Activated gamma-delta T cell treated with Interleukin-2 at 50 U/mL for 16 hours (primary cell): Measurements from ENCODE around the gene FRAT1.
A peak's percentile ranks its signal among the peaks of the same experiment; 100 is the strongest.

Experiments
- DNase-seq: peaks from one replicate; pipeline ENCODE4 v3.0.0-alpha.2; 2020

Gene FRAT1

GRCh38 chr10:97311111-97311626 lies 7.9 kb upstream of the FRAT1 start:
- DNase-seq: no peak

- DNase-seq: no peak
These were observed 6.2 kb upstream of the FRAT1 start for GRCh38 chr10:97312897-97313296.

- no peak for DNase-seq
These were observed 4.4 kb upstream of the FRAT1 start for GRCh38 chr10:97314671-97315070.

- peak; percentile 64 for DNase-seq
These were observed 804 bp downstream of the FRAT1 start for GRCh38 chr10:97319671-97320479.

DNA sequence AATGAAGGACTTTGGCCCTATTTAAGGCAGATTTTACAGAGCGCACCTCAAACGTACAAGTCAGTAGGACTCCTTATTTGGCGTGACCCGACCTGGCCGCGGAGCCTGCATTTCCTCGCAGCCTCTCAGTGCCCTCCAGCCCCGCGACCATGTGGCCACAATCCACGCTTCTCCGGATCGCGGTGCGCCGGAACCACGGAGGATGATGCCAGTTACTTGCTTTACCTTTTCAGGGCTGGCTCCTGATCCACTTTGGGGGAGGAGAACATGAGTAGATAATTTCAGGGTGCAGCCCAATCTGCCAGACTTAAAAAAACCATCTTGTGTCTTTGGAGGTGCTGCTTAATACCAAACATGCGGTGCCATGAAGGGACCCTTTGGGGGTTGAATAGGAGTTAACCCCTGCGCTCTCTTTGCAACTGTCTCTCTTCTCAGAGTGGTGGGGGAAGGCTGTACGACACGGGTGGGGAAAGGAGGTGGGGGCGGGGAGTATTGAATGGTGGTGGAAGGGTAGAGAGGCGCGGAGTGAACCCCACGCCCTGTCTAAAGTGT lies 1.5 kb downstream of the FRAT1 start:
- DNase-seq: peak; percentile 20

DNA sequence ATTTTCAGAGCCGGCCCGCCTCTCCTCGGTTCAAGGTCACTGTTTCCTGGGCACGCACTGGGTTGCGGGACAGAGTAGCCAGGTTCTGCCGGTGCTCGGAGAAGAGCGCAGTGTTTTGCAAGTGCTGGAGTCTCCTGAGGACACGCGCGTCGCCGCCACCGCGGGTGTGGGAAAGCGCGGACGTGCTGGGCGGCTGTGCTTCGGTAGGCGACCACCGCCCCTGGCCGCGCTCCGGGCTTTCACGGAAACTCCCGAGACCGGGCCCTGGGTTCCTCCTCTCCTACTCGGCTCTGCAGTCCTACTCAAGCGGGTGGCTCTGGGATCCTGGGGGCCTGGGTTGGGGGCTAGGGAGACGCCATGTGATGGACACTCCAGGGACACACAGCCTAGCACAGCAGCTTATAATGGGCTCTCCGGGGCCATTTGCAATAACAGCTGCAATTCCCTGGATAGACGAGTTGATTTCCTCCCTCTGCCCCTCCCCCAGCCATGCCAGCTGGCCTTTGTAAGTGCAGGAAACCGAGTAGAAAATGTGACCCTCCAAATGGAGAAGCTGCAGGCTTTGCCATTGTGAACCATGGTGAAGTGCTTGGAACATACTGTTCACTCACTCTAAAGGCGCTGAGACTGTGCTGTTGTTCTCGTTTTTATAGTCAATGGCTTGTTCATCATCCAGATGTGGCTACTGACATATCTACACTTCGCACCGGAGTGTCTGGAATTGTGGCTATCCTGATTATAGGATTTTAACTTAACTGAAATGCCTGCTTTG lies 2.1 kb downstream of the FRAT1 start:
- no peak for DNase-seq

- DNase-seq: no peak
These were observed 2.7 kb downstream of the FRAT1 start for GRCh38 chr10:97321804-97322190.

- no peak for DNase-seq
These were observed 4.4 kb downstream of the FRAT1 start for GRCh38 chr10:97323501-97323900.

DNA sequence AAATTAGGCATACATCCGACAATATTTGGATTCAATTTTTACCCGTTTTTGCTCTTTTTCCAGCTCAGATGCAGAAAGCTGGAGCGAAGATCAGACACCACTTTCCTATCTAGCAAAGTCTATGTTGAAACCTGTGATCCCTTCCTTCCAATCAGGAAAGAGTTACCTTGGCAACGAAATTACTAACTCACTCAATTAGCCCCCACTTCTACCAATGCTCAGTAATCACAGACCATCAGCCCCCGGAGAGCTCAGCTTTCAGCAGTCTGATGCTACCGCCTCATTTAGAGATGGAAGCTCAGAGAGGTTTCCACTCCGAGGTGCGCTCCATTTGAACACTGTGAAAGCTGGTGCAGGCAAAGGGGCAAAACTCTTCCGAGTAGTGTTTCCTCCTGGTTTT lies 6.7 kb downstream of the FRAT1 start:
- DNase-seq: no peak

GRCh38 chr10:97327348-97328294 lies 8.6 kb downstream of the FRAT1 start:
- no peak for DNase-seq

DNA sequence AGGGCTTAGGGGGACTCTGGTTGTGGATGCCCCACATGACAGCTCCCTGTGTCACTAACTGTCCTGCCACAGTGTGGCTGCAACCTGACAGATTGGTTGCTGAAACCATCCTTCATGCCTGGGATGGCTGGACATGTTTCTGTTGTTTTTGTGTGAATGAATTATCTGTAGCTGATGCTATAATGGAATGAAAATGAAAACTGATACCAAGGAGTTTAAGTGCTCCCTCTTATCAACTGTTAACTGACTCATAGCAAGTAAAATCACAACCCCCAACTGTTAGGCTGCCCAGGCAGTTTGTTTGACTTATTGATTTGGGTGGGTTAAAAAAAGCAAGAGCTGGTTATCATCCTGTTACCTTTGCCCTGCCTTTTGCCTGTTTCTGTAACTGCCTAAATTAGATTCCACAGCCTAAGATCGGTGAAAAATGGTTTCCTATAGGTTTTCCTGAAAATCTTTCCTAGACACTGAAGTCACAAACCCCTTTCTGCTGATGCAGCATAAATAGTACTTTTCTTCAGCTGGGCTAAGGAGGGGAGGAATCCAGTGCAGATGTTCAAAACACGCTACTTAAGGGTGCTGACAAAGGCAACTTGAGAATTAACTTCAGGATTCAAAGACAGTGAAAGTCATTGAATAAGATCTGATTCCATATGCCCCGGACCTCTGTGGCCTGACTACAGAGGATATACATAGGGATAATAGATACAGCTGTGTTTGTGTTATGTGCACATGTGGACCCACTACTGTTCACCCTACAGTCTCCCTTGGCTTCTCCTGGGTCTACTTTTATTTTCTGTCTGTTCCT lies 9.8 kb downstream of the FRAT1 start:
- DNase-seq: no peak

DNA sequence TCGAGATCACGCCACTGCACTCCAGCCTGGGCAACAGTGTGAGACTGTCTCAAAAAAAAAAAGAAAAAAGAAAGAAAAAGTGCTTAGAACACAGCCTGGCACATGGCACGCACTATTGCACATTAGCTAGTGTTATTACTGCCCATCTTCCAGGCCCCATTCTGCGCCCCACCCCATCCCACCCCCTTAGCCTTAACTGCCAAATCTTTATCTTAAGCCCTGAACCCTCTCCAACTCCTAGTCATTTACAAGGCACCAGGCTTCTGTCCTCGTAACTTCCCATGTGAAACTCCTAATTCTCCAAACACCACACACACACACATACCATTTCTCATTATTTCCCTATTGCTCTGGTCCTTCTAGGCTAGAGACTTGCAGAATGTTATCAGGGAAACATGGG lies 10.7 kb downstream of the FRAT1 start:
- DNase-seq: no peak

GRCh38 chr10:97331153-97331703 lies 12.2 kb downstream of the FRAT1 start:
- DNase-seq: no peak

GRCh38 chr10:97332591-97333350 lies 13.7 kb downstream of the FRAT1 start:
- no peak for DNase-seq

DNA sequence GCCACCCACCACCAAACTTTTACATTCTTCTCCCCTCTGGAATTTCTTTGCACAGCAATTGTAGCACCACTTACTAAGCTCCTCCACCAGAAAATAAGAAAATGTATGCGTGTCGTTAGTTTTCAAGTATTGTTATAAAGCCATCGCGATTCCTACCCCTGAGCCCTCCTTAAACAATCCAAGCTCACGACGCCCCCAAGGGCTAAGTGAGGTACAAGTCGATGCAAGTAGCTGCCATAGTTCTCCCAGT lies 14.2 kb downstream of the FRAT1 start:
- DNase-seq: no peak

DNA sequence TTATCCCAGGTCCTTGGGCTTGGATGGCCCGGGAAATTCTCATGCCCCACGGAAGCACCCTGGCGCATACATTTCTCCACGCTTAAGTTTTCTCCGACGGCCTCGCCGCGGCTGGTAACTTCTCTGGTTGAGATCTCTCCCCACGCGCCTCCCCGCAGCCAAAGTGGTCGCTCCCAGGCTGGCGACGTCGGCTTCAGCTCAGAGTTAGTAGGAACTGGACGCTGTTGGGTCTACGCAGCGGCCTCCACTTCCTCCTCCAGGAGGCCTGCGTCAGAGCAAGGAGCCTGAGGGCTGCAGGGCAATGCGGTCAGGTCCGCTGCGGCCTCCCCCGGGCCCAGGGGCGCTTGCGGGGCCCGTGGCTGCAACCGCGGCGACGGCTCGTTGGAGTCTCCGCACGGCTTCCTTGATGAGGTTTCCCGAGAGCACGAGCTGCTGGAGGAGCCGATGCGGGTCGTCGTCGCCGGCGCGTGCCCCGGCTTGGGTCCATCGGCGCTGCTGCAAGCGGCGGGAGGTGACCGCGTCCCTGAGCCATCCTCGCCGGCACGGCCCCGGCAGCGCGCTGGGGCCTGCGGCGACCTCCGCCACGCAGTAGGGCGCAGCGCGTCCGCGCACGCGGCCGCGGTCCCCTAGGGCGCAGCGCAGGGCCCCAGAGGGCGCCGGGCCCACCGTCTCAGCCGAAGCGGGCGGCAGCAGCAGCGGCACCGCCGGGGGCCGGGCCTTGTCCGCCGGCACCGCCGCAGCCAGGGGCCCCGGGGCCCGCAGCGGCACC lies 14.7 kb downstream of the FRAT1 start:
- peak; percentile 19 for DNase-seq

DNA sequence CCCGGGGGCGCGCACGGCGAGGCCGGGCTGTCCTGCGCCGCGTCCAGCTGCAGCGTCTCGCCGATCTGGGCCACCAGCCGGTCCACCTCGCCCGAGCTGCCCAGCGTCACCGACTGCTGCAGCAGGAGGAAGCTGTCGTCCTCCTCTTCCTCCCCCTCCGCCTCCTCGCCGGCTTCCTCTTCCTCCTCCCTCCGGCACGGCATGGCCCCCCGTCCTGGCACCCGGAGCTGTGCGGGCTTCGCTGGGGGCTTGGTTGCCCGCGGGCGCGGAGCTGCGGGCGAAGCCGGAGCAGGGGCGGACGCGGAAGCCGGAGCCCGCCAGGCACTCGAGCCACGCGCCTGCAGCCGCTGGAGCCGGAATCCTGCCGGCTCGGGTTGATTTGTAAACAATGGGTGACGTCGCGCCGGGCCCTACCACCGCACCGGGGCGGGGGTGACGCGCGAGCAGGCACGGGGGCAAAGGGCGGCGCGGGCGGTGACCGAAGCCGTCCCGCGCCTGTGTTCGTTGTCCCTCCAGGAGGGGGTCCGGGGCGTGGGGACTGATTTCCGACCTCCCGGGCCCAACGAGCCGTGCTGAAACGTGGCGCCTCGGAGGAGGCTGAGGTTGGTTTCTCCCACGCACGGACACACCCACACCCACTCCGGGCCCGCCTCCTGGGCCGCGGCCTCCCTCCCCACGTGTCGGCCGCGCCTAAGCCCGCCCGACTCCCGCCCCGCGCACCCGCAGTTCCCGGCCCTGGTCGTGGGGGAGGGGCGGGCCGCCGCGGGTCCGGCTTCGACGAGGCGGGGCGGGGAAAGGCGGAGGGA lies 15.5 kb downstream of the FRAT1 start, which contains the start of gene FRAT2:
FRAT2 (minus strand) TSS at position 360 of the 806 bp plus-strand sequence; CDS start at position 203, 157 bp downstream.
- DNase-seq: peak; percentile 84

DNA sequence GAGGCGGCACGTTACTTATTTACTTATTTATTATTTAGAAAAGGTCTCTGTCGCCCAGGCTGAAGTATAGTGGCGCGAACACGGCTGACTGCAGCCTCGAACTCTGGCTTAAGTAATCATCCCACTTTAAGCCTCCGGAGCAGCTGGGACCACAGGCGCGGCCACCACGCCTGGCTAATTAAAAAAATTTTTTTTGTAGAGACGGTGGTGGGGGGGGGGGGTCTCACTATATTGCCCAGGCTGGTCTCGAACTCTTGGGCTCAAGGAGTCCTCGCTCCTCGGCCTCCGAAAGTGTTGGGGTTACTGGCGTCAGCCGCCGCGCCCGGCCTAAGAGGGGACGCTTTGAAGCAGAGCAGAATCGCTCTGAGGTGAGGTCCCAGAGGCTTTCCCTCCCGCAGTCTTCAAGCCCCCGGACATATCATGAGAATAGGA lies 16.1 kb downstream of the FRAT1 start:
- no peak for DNase-seq

DNA sequence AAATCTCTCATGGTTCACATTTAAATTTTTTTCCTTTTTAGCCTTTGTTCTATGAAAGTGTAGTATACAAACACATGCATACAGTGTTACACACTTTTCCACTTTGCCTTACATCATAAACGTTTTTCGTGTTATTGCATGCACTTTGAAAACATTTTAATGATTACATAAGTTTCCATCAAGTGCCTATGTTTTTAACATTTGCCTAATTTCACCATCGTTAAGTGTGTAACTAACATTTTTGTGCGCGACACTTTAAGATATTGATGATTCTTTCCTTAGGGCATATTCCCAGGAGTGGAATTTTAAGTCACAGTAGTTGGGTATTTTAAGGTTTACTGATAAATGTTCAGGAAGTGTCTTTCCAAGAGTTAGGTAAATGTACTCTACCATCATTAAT lies 16.9 kb downstream of the FRAT1 start:
- no peak for DNase-seq
